Measurements from ENCODE around the gene CRIM1. TPM values are rescaled to one million over a fixed set of nuclear protein-coding genes. Genes with fewer than 3 reads are reported as not detected.

Gene CRIM1
- total RNA-seq, 4 donors from 2014 or later = 73.7 to 134 (median 80.7) TPM

DNA sequence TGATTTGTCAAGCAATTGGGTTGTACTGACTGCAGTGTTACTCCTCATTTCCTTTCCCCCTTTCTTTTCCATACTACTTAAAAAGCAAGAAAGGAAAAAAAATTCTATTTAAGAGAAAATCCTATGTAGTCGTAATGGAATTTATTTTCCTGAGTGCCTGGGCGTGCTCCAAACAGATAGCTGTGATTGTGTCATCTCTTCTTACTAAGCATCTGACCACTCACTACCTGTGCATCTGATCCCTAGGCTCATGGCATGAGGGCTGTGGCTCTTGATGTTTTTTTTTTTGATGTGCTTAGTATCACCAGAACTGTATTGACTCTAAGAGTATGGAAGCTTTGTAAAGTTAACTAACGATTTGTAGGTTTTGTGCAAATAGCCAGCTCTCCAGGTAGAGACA is 19.0 kb downstream of the CRIM1 start:
- no peak for DNase-seq
- no peaks in the 10 kb centered on the region for H3K36me3 ChIP-seq
- H3K9me3 ChIP-seq = no peaks in the 10 kb centered on the region
- WGBS, 2 donors (ENCODE audit: low coverage in 1 of 2) = 71 to 85% methylated on average over 3 of the region's 3 CpGs
- H3K27me3 ChIP-seq = no peaks in the 10 kb centered on the region
- intact Hi-C loops (cut with DNase I; ENCODE audit: low total_unique reads) (no loop called here), in situ Hi-C loops (cut with MboI; ENCODE audit: low pct_ligation_motif_present in 1 of 4, low pct_unique_long_range_greater_than_20kb in 1 of 4, low sequenced_read_pairs in 3 of 4) (loop anchor here in 3 of 4 donors (25.0 kb wide), 2 partner anchors 88 to 113 kb away; no protein-coding TSS in a partner anchor)
- H3K4me1 ChIP-seq = peaks cover 68 to 86% (median 74%) of the 10 kb centered on the region in 4 donors
- TF ChIP-seq, protein P1, sequence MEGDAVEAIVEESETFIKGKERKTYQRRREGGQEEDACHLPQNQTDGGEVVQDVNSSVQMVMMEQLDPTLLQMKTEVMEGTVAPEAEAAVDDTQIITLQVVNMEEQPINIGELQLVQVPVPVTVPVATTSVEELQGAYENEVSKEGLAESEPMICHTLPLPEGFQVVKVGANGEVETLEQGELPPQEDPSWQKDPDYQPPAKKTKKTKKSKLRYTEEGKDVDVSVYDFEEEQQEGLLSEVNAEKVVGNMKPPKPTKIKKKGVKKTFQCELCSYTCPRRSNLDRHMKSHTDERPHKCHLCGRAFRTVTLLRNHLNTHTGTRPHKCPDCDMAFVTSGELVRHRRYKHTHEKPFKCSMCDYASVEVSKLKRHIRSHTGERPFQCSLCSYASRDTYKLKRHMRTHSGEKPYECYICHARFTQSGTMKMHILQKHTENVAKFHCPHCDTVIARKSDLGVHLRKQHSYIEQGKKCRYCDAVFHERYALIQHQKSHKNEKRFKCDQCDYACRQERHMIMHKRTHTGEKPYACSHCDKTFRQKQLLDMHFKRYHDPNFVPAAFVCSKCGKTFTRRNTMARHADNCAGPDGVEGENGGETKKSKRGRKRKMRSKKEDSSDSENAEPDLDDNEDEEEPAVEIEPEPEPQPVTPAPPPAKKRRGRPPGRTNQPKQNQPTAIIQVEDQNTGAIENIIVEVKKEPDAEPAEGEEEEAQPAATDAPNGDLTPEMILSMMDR (IDR thresholded peaks at IDR 0.05) = no peak
- no peak for TF ChIP-seq POLR2AphosphoS5 (IDR thresholded peaks at IDR 0.05)
- TF ChIP-seq POLR2A (IDR thresholded peaks at IDR 0.05) = no peak
- no peak for TF ChIP-seq EP300 (IDR thresholded peaks at IDR 0.05; ENCODE audit: low read depth)
- no peak overlapping the region for H3K4me3 ChIP-seq
- peak overlapping the region; percentile 64 to 83 (median 75) for H3K27ac ChIP-seq

DNA sequence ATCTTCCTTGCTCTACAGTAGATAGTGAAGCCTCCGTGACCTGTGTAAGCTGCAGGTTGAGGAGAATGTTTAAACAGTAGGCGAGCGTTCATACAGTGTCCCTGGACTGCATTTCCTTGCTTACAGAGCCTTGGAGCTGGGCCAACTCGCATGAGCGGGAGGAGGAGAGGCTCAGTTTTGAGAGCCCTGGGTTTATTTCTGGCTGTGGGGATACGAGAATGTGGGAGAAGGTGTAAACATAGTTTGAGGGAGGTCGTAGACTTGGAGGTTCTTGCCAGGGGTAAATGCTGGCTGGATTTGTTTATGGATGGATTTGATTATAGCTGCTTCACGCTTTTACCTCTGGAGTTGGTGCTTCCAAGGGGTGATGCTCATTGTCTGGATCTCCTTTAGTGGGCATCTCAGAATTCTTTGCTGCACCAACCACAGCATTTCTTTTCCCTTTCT is 20.8 kb downstream of the CRIM1 start:
- TF ChIP-seq POLR2A (IDR thresholded peaks at IDR 0.05) (no peak), POLR2AphosphoS5 (IDR thresholded peaks at IDR 0.05) (peak in 2 of 3 donors; percentile 33 to 52), EP300 (IDR thresholded peaks at IDR 0.05; ENCODE audit: low read depth) (no peak)
- TF ChIP-seq, protein P1 (IDR thresholded peaks at IDR 0.05) = no peak
- H3K36me3 ChIP-seq = no peaks in the 10 kb centered on the region
- in situ Hi-C loops (cut with MboI; ENCODE audit: low pct_ligation_motif_present in 1 of 4, low pct_unique_long_range_greater_than_20kb in 1 of 4, low sequenced_read_pairs in 3 of 4) = no loop called here
- peak overlapping the region in 1 of 4 donors; percentile 3 for H3K4me3 ChIP-seq
- H3K4me1 ChIP-seq = peaks cover 67 to 85% (median 75%) of the 10 kb centered on the region in 4 donors
- intact Hi-C loops (cut with DNase I; ENCODE audit: low total_unique reads) = no loop called here
- H3K27ac ChIP-seq = peak overlapping the region; percentile 70 to 82 (median 76)
- no peaks in the 10 kb centered on the region for H3K9me3 ChIP-seq
- 3 to 17% methylated on average over 7 to 8 of the region's 8 CpGs for WGBS, 2 donors (ENCODE audit: low coverage in 1 of 2)
- no peaks in the 10 kb centered on the region for H3K27me3 ChIP-seq
- DNase-seq = peak; percentile 86

DNA sequence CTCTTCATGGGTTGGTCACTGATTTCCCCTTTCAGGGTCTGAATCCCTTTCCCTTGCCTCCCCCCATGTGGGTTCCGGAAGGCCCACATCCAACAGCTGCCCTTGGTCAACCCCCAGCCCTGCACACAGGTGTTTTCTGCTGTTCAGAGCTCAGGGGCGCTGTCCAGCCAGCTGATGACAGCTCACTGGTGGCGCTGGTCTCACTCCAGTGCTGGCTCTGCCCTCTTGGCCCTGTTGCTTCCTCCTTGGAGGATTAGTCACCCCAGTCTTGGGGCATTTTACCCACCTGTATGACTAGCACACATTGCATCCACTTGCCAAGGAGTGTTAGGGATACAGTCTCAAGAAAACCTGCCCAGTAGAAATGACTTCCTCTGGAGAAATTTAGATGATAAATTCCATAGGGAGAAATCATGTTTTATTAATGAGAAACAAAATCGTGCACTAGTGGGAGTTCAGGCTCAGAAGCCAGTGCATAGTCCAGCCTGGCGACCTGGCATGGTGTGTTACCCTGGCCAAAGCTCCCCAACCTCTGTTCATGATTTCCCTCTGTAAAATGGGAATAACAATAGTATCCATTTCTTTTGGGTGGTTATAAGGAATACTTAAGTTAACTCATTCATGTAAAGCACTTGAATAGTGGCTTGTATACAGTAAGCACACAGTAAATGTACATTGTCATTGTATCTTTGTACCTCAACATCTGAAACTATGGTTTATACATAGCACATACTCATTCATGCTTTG is 21.6 kb downstream of the CRIM1 start:
- intact Hi-C loops (cut with DNase I; ENCODE audit: low total_unique reads) = no loop called here

More for the DNA sequence above, 21.6 kb downstream of the CRIM1 start:
- Histone ChIP-seq H3K4me3 (no peak overlapping the region), H3K27ac (peak overlapping the region; percentile 70 to 82 (median 76)), H3K27me3 (no peaks in the 10 kb centered on the region), H3K9me3 (no peaks in the 10 kb centered on the region), H3K36me3 (no peaks in the 10 kb centered on the region), H3K4me1 (peaks cover 64 to 84% (median 69%) of the 10 kb centered on the region in 4 donors)
- 43 to 58% methylated on average over 3 to 5 of the region's 5 CpGs for WGBS, 2 donors (ENCODE audit: low coverage in 1 of 2)
- TF ChIP-seq POLR2AphosphoS5 (IDR thresholded peaks at IDR 0.05) = peak in 1 of 3 donors; percentile 24
- TF ChIP-seq, protein P1 (IDR thresholded peaks at IDR 0.05) = no peak
- peak; percentile 79 for DNase-seq
- in situ Hi-C loops (cut with MboI; ENCODE audit: low pct_ligation_motif_present in 1 of 4, low pct_unique_long_range_greater_than_20kb in 1 of 4, low sequenced_read_pairs in 3 of 4) = no loop called here
